K562 (cell line): Measurements from ENCODE around the gene ELOB. TPM values are rescaled to one million over a fixed set of nuclear protein-coding genes. Genes with fewer than 3 reads are reported as not detected.

Experiments used
- ATAC-seq: fragments of 200-7000 bp; cut with Tn5 transposase; 3 replicates; pipeline ENCODE4 v1.9.1; 2020; ENCODE audit warnings: moderate library complexity
- BruUV-seq: library from RNA; stranded (reverse); fragments of 400-500 nt; replicated peaks from 2 replicates; lab custom pipeline; 2021; lab: Mats Ljungman, UMichigan
- CTCF ChIA-PET: fragments of 300-600 bp; formaldehyde crosslinking; extraction: SDS; loops from one replicate; lab custom pipeline; 2021; ENCODE audit warnings: low intra/inter-chr PET ratio; lab: Yijun Ruan, JAX
- POLR2A ChIA-PET: fragments of 300-600, 350-650 bp; sonication (Branson Sonifier 250); formaldehyde crosslinking; extraction: SDS; loops from one replicate; lab custom pipeline; 2021; ENCODE audit warnings: antibody characterized with exemption, inconsistent platforms; lab: Yijun Ruan, JAX
- DNase-seq, 4 experiments: peaks; one replicate each; pipeline versions ENCODE4 v3.0.0 to v3.0.0-alpha.2; 2011 to 2018; ENCODE audit warnings: low spot score in 3 of 4, mixed read lengths in 3 of 4; ENCODE audit errors: extremely low read depth in 1 of 4
- FAIRE-seq: peaks from 2 replicates; lab custom pipeline; 2011; peaks lifted over from hg19 to GRCh38; lab: Jason Lieb, UNC
- H2AFZ ChIP-seq: 2 replicates; pipeline ENCODE4 v1.6.0; 2011; ENCODE audit warnings: low read depth, low read length, control low read depth, inconsistent platforms
- H3K27ac ChIP-seq: fragments of 200-600 bp; 3 replicates; pipeline ENCODE4 v1.8.0; 2011; ENCODE audit warnings: low read depth, mild to moderate bottlenecking, control low read depth, inconsistent platforms, low read length, moderate library complexity, mixed read lengths; ENCODE audit errors: extremely low read depth
- H3K27me3 ChIP-seq, 2 experiments: fragments of 300-600 bp in 1 of 2; 2 replicates in 1 of 2; 3 replicates in 1 of 2; pipeline versions ENCODE4 v1.6.0 to v1.8.0; 2011; ENCODE audit warnings: inconsistent platforms in 2 of 2, low read length in 2 of 2, mild to moderate bottlenecking in 1 of 2, mixed read lengths in 1 of 2, moderate library complexity in 1 of 2; ENCODE audit not compliant: control insufficient read depth in 2 of 2, insufficient read depth in 2 of 2
- H3K36me3 ChIP-seq: fragments of 300-600 bp; 3 replicates; pipeline ENCODE4 v1.8.0; 2011; ENCODE audit warnings: mild to moderate bottlenecking, low read length, inconsistent platforms; ENCODE audit not compliant: control insufficient read depth, insufficient read depth
- H3K4me1 ChIP-seq, 2 experiments: fragments of 200-600 bp in 1 of 2; replicated peaks in 1 of 2; 2 replicates in 1 of 2; 3 replicates in 1 of 2; pipeline versions ENCODE4 v1.5.1 to v1.8.0; 2011; ENCODE audit warnings: inconsistent platforms in 2 of 2, low read length in 2 of 2, mild to moderate bottlenecking in 1 of 2, mixed read lengths in 1 of 2, moderate library complexity in 1 of 2; ENCODE audit not compliant: control insufficient read depth in 2 of 2, insufficient read depth in 2 of 2
- H3K4me2 ChIP-seq: 2 replicates; pipeline ENCODE4 v1.6.1; 2011; ENCODE audit warnings: low read length, control low read depth, inconsistent platforms, mixed read lengths; ENCODE audit not compliant: insufficient read depth
- H3K4me3 ChIP-seq: fragments of 200-600 bp; sonication (generic), shearing (Covaris generic); 2 replicates; pipeline ENCODE4 v1.5.1; 2016; ENCODE audit warnings: control low read depth, inconsistent platforms
- H3K79me2 ChIP-seq: fragments of 200-600 bp; 3 replicates; pipeline ENCODE4 v1.8.0; 2011; ENCODE audit warnings: low read length, inconsistent platforms; ENCODE audit not compliant: control insufficient read depth, insufficient read depth
- H3K9ac ChIP-seq, 2 experiments: 2 replicates each; pipeline versions ENCODE4 v1.6.0 to v1.6.1; 2011; ENCODE audit warnings: low read depth in 2 of 2, low read length in 2 of 2, control low read depth in 1 of 2, inconsistent platforms in 1 of 2, mild to moderate bottlenecking in 1 of 2, mixed read lengths in 1 of 2; ENCODE audit not compliant: insufficient read depth in 1 of 2
- H3K9me1 ChIP-seq: one replicate; pipeline ENCODE4 v1.6.0; 2011; ENCODE audit warnings: inconsistent platforms, mild to moderate bottlenecking, low read length, moderate library complexity; ENCODE audit not compliant: control insufficient read depth, insufficient read depth
- H3K9me3 ChIP-seq: replicated peaks from 2 replicates; pipeline ENCODE4 v1.5.1; 2011; ENCODE audit warnings: low read depth, low read length, inconsistent platforms; ENCODE audit not compliant: control insufficient read depth, insufficient read depth
- H4K20me1 ChIP-seq: replicated peaks from 2 replicates; pipeline ENCODE4 v1.6.1; 2011; ENCODE audit warnings: low read length, inconsistent platforms, mixed read lengths; ENCODE audit not compliant: control insufficient read depth, insufficient read depth
- DIDO1 ChIP-seq: fragments of 450-650 bp; IDR thresholded peaks from 2 replicates; pipeline ENCODE4 v1.6.1; 2016; ENCODE audit warnings: low read depth, missing biosample characterization, missing genetic modification characterization
- E2F3 ChIP-seq: fragments of 250-450 bp; sonication (Bioruptor Pico); IDR thresholded peaks from 2 replicates; pipeline ENCODE4 v1.4.0; 2020; ENCODE audit warnings: mild to moderate bottlenecking
- FOXM1 ChIP-seq, 2 experiments: fragments of 450-650 bp in 1 of 2; sonication (generic) in 1 of 2; formaldehyde crosslinking in 1 of 2; IDR thresholded peaks; 2 replicates each; pipeline versions ENCODE4 v1.6.1 to v1.9.0; 2017 to 2022; ENCODE audit warnings: low read depth in 2 of 2, mild to moderate bottlenecking in 2 of 2, missing genetic modification reagents in 1 of 2, moderate library complexity in 1 of 2
- KDM4B ChIP-seq, 2 experiments: fragments of 450-650 bp in 1 of 2; sonication (generic) in 1 of 2; IDR thresholded peaks; 2 replicates each; pipeline ENCODE4 v1.6.1; 2016 to 2017; ENCODE audit warnings: borderline replicate concordance in 2 of 2, antibody characterized with exemption in 1 of 2, low read depth in 1 of 2, mild to moderate bottlenecking in 1 of 2
- POLR2A ChIP-seq: fragments of 450-650 bp; conservative IDR thresholded peaks from 2 replicates; pipeline ENCODE4 v1.6.1; 2016
- RBFOX2 ChIP-seq: fragments of 200-400 bp; formaldehyde crosslinking; IDR thresholded peaks from 2 replicates; pipeline ENCODE4 v1.6.1; 2017; ENCODE audit warnings: low read depth, mild to moderate bottlenecking, low read length, moderate library complexity
- RBM22 ChIP-seq: fragments of 200-400 bp; formaldehyde crosslinking; IDR thresholded peaks from 2 replicates; pipeline ENCODE4 v1.6.1; 2018; ENCODE audit warnings: low read length, low read depth; ENCODE audit not compliant: poor library complexity, severe bottlenecking
- RCOR1 ChIP-seq, 2 experiments: IDR thresholded peaks; 2 replicates each; pipeline ENCODE4 v1.6.1; 2012; ENCODE audit warnings: low read depth in 2 of 2, low read length in 2 of 2, borderline replicate concordance in 1 of 2, improper control_type of control experiment in 1 of 2
- SAFB ChIP-seq: fragments of 200-400 bp; formaldehyde crosslinking; IDR thresholded peaks from 2 replicates; pipeline ENCODE4 v1.6.1; 2017; ENCODE audit warnings: low read depth, low read length, borderline replicate concordance
- TAF15 ChIP-seq: fragments of 200-400 bp; formaldehyde crosslinking; IDR thresholded peaks from 2 replicates; pipeline ENCODE4 v1.6.1; 2017; ENCODE audit warnings: mild to moderate bottlenecking, low read depth, low read length, moderate library complexity
- ZFP30 ChIP-seq: fragments of 250-450 bp; sonication (Bioruptor Pico); IDR thresholded peaks from 2 replicates; pipeline ENCODE4 v1.8.0; 2022; ENCODE audit warnings: moderate library complexity, mild to moderate bottlenecking, inconsistent platforms, borderline replicate concordance
- ZNF232 ChIP-seq: sonication (generic); formaldehyde crosslinking; IDR thresholded peaks from 2 replicates; pipeline ENCODE4 v1.8.0; 2022; ENCODE audit warnings: mild to moderate bottlenecking, missing genetic modification reagents
- ZNF431 ChIP-seq: sonication (generic); formaldehyde crosslinking; IDR thresholded peaks from 2 replicates; pipeline ENCODE4 v1.8.0; 2022; ENCODE audit warnings: mild to moderate bottlenecking, missing genetic modification reagents
- ZNF561 ChIP-seq: fragments of 450-650 bp; formaldehyde crosslinking; conservative IDR thresholded peaks from 2 replicates; pipeline ENCODE4 v1.4.0; 2020; ENCODE audit warnings: mild to moderate bottlenecking, moderate library complexity
- ZNF830 ChIP-seq: fragments of 250-450 bp; sonication (Bioruptor Pico); IDR thresholded peaks from 2 replicates; pipeline ENCODE4 v1.5.0; 2021; ENCODE audit warnings: mild to moderate bottlenecking
- WGBS: fragments of 100-300 bp; shearing (Covaris generic); methylation state at CpG from one replicate; pipeline ENCODE4 v1.1.6; 2016; ENCODE audit warnings: low coverage, mixed read lengths; ENCODE audit not compliant: insufficient coverage; ENCODE audit errors: missing lambda C conversion rate; 5-methylcytosine and 5-hydroxymethylcytosine counted together
- in situ Hi-C: fragments of 300-500 bp; cut with MboI; formaldehyde crosslinking; loops from 4 replicates; pipeline ENCODE4 v1.15.0; 2018; ENCODE audit warnings: inconsistent platforms, mixed read lengths
- intact Hi-C: fragments of 100-400 bp; cut with micrococcal nuclease; formaldehyde crosslinking; loops from 2 replicates; pipeline ENCODE4 v1.14.2; 2022
- polyA plus RNA-seq, 8 experiments: library from polyadenylated mRNA; depleted of rRNA in 4 of 8; stranded (reverse) in 5 of 8; unstranded in 3 of 8; fragments of >200 nt; fragmentation: Nextera tagmentation in 2 of 8; fragmentation: Illumina TruSeq in 1 of 8; extraction: Ambion mirVana in 2 of 8; extraction: Trizol in 1 of 8; gene quantifications; 2 replicates each; pipeline versions ENCODE4 v1.2.1 to v1.2.3, GENCODE V29; 2011 to 2014; ENCODE audit warnings: inconsistent platforms in 1 of 8, missing spikeins in 1 of 8
- total RNA-seq, 7 experiments: library from RNA; depleted of rRNA in 6 of 7; stranded (reverse); fragments of >200 nt in 6 of 7; fragmentation: Illumina TruSeq in 2 of 7; extraction: Trizol in 2 of 7; gene quantifications; 2 replicates each; pipeline versions ENCODE4 v1.2.1 to v1.2.3, GENCODE V29; 2011 to 2021; ENCODE audit warnings: low replicate concordance in 1 of 7
- TF ChIP-seq, protein P1 (sequence below): sonication (generic); formaldehyde crosslinking; IDR thresholded peaks from 2 replicates; pipeline ENCODE4 v1.8.0; 2023; ENCODE audit warnings: mild to moderate bottlenecking, missing genetic modification reagents
- TF ChIP-seq, protein P2 (sequence below), 3 experiments: fragments of 200-800 bp in 1 of 3; sonication (Bioruptor generic) in 1 of 3; sonication (generic) in 1 of 3; formaldehyde crosslinking in 1 of 3; IDR thresholded peaks; 2 replicates each; pipeline versions ENCODE4 v1.6.1 to v1.8.0; 2016 to 2022; ENCODE audit warnings: mild to moderate bottlenecking in 2 of 3, missing compliant biosample characterization in 2 of 3, missing genetic modification characterization in 2 of 3, missing genetic modification reagents in 1 of 3
- TF ChIP-seq, protein P3 (sequence below): sonication (generic); formaldehyde crosslinking; IDR thresholded peaks from 2 replicates; pipeline ENCODE4 v1.8.1; 2022; ENCODE audit warnings: missing genetic modification reagents

Gene ELOB
- total and polyA plus RNA-seq, 9 of the 15 experiments (the other 6 are each of a cell fraction or from before 2014, with no cell fraction given) = 63.2 to 791 (median 237) TPM

DNA sequence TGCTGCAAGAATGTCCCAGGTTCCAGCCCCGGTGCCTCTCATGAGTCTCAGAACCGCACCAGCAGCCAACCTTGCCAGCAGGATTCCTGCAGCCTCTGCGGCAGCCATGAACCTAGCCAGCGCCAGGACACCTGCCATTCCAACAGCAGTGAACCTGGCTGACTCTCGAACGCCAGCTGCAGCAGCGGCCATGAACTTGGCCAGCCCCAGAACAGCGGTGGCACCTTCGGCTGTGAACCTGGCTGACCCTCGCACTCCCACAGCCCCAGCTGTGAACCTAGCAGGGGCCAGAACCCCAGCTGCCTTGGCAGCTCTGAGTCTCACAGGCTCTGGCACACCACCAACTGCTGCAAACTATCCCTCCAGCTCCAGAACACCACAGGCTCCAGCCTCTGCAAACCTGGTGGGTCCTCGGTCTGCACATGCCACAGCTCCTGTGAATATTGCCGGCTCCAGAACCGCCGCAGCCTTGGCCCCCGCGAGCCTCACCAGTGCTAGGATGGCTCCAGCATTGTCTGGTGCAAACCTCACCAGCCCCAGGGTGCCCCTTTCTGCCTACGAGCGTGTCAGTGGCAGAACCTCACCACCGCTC lies 9.8 kb downstream of the ELOB start:
- intact Hi-C loops = no loop called here
- DNase-seq (no peak), ATAC-seq (no peak), FAIRE-seq (no peak)
- BruUV-seq = no TSS peak
- peaks cover 63% of the 10 kb centered on the region for H3K79me2 ChIP-seq
- no peak overlapping the region for H3K4me3 ChIP-seq
- H3K4me1 ChIP-seq = peaks cover 13 to 58% of the 10 kb centered on the region in 2 experiments; a peak in 4 of 5 replicates
- H3K9ac ChIP-seq = peak overlapping the region in 1 of 2 experiments; percentile 28; a peak in 2 of 4 replicates
- CTCF ChIA-PET = no interaction called here
- peaks cover 9% of the 10 kb centered on the region for H3K9me3 ChIP-seq
- no peak overlapping the region; the same call in 2 of the 3 replicates for H3K27ac ChIP-seq
- 96% methylated on average over 13 of the region's 19 CpGs for WGBS
- peaks cover 24% of the 10 kb centered on the region for H4K20me1 ChIP-seq
- H2AFZ ChIP-seq = no peak overlapping the region
- in situ Hi-C loops = no loop called here
- no peaks in the 10 kb centered on the region for H3K9me1 ChIP-seq
- H3K36me3 ChIP-seq = peaks cover 100% of the 10 kb centered on the region
- H3K27me3 ChIP-seq = no peaks in the 10 kb centered on the region
- no peak overlapping the region for H3K4me2 ChIP-seq
- POLR2A ChIA-PET = interaction anchor here (0.6 to 9.0 kb wide), 6 partner anchors 10 to 227 kb away, joined by 3 to 96 read pairs (median 12); partner anchors contain the start of genes ELOB and SRRM2
- TF ChIP-seq, protein P1, sequence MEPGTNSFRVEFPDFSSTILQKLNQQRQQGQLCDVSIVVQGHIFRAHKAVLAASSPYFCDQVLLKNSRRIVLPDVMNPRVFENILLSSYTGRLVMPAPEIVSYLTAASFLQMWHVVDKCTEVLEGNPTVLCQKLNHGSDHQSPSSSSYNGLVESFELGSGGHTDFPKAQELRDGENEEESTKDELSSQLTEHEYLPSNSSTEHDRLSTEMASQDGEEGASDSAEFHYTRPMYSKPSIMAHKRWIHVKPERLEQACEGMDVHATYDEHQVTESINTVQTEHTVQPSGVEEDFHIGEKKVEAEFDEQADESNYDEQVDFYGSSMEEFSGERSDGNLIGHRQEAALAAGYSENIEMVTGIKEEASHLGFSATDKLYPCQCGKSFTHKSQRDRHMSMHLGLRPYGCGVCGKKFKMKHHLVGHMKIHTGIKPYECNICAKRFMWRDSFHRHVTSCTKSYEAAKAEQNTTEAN (CRISPR knock-in tag) = no peak
- TF ChIP-seq, protein P2, sequence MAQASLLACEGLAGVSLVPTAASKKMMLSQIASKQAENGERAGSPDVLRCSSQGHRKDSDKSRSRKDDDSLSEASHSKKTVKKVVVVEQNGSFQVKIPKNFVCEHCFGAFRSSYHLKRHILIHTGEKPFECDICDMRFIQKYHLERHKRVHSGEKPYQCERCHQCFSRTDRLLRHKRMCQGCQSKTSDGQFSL (CRISPR knock-in tag; IDR thresholded peaks at IDR 0.05) = no peak
- TF ChIP-seq, protein P2 (tag; IDR thresholded peaks at IDR 0.05) = no peak
- TF ChIP-seq ZFP30 (CRISPR knock-in tag) = no peak
- TF ChIP-seq E2F3 = no peak
- peak; percentile 18; the same call in 1 of the 2 replicates for TF ChIP-seq POLR2A
- TF ChIP-seq RCOR1 (IDR thresholded peaks at IDR 0.05; ENCODE audit: borderline replicate concordance in 1 of 2, low read depth in 2 of 2, low read length in 2 of 2) = no peak
- peak; percentile 68 for TF ChIP-seq RBFOX2
- no peak for TF ChIP-seq KDM4B (IDR thresholded peaks at IDR 0.05; ENCODE audit: borderline replicate concordance in 2 of 2, low read depth in 1 of 2)
- TF ChIP-seq FOXM1 (IDR thresholded peaks at IDR 0.05; ENCODE audit: low read depth) = no peak
- TF ChIP-seq FOXM1 (CRISPR knock-in tag; IDR thresholded peaks at IDR 0.05; ENCODE audit: low read depth) = no peak
- TF ChIP-seq ZNF830 (CRISPR knock-in tag) = no peak
- no peak for TF ChIP-seq TAF15
- no peak for TF ChIP-seq ZNF561 (CRISPR knock-in tag)
- TF ChIP-seq ZNF431 (CRISPR knock-in tag) = no peak
- peak; percentile 91 for TF ChIP-seq RBM22
- TF ChIP-seq DIDO1 (tag) = no peak
- no peak for TF ChIP-seq ZNF232 (CRISPR knock-in tag)
- TF ChIP-seq, protein P3, sequence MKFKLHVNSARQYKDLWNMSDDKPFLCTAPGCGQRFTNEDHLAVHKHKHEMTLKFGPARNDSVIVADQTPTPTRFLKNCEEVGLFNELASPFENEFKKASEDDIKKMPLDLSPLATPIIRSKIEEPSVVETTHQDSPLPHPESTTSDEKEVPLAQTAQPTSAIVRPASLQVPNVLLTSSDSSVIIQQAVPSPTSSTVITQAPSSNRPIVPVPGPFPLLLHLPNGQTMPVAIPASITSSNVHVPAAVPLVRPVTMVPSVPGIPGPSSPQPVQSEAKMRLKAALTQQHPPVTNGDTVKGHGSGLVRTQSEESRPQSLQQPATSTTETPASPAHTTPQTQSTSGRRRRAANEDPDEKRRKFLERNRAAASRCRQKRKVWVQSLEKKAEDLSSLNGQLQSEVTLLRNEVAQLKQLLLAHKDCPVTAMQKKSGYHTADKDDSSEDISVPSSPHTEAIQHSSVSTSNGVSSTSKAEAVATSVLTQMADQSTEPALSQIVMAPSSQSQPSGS = no peak
- TF ChIP-seq SAFB = peak; percentile 13; the same call in 1 of the 2 replicates
